ENCODE measurements around the gene CNKSR3.

The CNKSR3 gene

DNA sequence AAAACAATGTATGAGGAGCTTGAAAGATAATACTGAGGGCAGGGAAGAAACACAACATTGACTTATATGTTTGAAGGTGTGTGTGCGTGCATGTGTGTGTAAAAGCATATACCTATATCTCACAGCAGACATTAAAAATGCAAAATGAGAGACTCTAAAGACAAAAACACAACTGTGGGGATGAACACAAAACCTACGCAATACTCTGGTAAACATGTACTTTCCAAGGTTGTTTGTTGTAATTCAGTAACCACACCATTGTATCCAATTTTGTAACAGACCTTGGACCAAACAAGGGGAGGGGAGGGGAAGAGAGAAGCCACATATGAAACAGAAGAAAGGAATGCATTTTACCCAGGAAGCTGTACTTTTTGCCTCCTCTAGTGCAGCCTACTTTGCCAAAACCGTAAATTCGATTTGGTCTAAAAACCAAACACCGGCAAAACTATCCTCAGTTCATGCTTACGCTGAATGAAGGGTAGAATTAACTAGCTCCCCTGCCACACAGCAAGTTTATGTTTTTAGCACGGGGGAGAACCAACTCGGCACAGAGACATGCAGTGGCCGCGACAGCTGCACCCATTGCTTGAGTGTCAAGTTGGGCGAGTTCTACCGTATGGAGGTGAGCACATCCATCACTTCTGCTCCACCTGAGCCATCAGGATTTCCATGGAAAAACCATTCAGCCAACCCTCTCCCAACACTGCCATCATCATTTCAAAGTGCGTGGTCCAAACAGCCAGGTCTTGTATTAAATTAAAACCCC lies 50.0 kb downstream of the CNKSR3 start:
- Histone ChIP-seq H3K27me3 (ENCODE audit: insufficient read depth, low read depth, severe bottlenecking) (no peaks in the 10 kb centered on the region), H3K36me3 (no peaks in the 10 kb centered on the region), H3K27ac (no peak overlapping the region), H3K9me3 (ENCODE audit: severe bottlenecking) (no peaks in the 10 kb centered on the region), H3K4me3 (ENCODE audit: low read depth, low read length) (no peak overlapping the region)
- TF ChIP-seq, protein P1, sequence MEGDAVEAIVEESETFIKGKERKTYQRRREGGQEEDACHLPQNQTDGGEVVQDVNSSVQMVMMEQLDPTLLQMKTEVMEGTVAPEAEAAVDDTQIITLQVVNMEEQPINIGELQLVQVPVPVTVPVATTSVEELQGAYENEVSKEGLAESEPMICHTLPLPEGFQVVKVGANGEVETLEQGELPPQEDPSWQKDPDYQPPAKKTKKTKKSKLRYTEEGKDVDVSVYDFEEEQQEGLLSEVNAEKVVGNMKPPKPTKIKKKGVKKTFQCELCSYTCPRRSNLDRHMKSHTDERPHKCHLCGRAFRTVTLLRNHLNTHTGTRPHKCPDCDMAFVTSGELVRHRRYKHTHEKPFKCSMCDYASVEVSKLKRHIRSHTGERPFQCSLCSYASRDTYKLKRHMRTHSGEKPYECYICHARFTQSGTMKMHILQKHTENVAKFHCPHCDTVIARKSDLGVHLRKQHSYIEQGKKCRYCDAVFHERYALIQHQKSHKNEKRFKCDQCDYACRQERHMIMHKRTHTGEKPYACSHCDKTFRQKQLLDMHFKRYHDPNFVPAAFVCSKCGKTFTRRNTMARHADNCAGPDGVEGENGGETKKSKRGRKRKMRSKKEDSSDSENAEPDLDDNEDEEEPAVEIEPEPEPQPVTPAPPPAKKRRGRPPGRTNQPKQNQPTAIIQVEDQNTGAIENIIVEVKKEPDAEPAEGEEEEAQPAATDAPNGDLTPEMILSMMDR (IDR thresholded peaks at IDR 0.05; ENCODE audit: low read depth, low read length), result no peak
- no peak for DNase-seq

DNA sequence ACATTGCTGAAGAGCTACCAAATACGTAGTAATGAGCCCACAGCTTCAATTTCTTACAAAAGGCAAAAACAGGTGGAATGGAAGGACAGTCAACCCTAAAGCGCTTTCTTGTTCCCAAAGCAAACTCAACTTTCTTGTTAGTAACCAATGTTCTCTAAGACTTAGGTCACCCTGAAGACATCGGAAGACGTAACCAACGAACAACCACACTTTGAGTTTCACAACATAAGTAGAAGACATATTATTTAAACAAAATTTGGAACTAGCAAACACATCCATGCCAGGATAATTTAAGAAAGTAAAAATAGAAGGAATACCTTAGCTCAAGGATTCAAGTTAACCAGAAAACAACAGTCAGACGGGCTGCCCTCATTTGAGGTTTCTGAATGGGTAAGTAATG lies 51.0 kb downstream of the CNKSR3 start:
- TF ChIP-seq, protein P1 (IDR thresholded peaks at IDR 0.05; ENCODE audit: low read depth, low read length), result no peak

DNA sequence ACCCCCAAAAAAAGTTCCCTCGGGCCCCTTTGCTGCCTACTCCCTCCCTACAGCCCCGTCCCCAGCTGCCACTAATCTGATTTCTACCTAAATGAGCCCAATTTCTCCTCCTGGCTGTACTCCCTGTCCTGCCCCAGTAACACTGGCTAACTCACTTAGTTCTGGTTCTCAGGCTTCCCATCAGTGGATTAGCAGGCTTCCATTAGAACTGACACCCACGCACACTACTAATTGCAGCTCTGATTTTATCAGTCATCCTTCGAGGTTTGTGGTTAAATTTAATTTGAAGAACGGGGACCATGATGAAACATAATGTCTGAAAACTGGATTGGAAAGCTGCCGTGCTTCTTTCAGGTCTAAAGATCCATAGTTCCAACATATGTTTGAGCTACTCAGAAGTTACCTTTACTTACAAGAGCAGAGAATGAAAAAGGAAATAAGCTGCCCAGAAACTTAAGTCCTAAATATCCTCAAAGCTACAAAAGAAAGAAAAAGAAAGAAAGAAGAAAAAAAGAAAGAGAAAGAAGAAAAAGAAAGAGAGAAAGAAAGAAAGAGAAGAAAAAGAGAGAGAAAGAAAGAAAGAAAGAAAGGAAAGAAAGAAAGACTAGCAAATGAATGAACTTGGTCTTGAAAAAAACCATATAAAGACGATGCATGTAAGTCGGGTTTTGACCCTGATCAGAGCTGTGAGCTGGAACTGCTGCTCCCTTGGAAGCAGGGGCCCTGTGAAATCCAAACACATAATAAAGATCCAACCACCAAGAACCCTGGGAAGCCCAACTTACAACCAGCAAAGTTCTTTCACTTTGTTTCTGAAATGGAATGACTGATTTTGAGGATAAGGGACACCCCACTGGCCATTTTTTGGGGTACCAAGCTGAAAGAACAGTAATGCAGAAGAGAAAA lies 51.7 kb downstream of the CNKSR3 start:
- no peaks in the 10 kb centered on the region for H3K36me3 ChIP-seq
- H3K9me3 ChIP-seq (ENCODE audit: severe bottlenecking), result no peaks in the 10 kb centered on the region
- H3K4me3 ChIP-seq (ENCODE audit: low read depth, low read length), result no peak overlapping the region
- H3K27me3 ChIP-seq (ENCODE audit: insufficient read depth, low read depth, severe bottlenecking), result no peaks in the 10 kb centered on the region
- DNase-seq, result no peak
- H3K27ac ChIP-seq, result no peak overlapping the region
- TF ChIP-seq, protein P1 (IDR thresholded peaks at IDR 0.05; ENCODE audit: low read depth, low read length), result no peak

More for the DNA sequence above, 51.0 kb downstream of the CNKSR3 start:
- no peaks in the 10 kb centered on the region for H3K9me3 ChIP-seq (ENCODE audit: severe bottlenecking)
- H3K4me3 ChIP-seq (ENCODE audit: low read depth, low read length), result no peak overlapping the region
- no peaks in the 10 kb centered on the region for H3K27me3 ChIP-seq (ENCODE audit: insufficient read depth, low read depth, severe bottlenecking)
- DNase-seq, result no peak
- no peak overlapping the region for H3K27ac ChIP-seq
- H3K36me3 ChIP-seq, result no peaks in the 10 kb centered on the region

DNA sequence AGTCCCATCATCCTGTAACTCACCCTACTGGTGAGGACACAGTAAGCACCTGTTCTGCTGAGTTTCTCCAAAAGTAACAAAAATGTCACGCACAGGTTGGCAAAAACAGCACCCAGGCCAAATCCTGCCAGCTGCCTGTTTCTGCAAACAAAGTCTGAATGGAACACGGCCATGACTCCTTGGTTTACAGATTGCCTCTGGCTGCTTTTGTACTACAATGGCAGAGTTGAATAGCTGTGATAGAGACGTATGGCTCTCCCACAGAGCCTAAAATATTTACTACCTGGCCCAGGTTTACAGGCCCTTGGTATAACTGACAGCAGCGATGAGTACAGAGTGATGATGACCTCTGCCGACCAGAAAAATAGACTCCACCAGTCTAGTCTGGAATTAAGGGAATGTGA lies 52.6 kb downstream of the CNKSR3 start:
- Histone ChIP-seq H3K9me3 (ENCODE audit: severe bottlenecking) (no peaks in the 10 kb centered on the region), H3K27ac (no peak overlapping the region), H3K27me3 (ENCODE audit: insufficient read depth, low read depth, severe bottlenecking) (no peaks in the 10 kb centered on the region), H3K4me3 (ENCODE audit: low read depth, low read length) (no peak overlapping the region), H3K36me3 (no peaks in the 10 kb centered on the region)
- no peak for DNase-seq
- TF ChIP-seq, protein P1 (IDR thresholded peaks at IDR 0.05; ENCODE audit: low read depth, low read length), result no peak

DNA sequence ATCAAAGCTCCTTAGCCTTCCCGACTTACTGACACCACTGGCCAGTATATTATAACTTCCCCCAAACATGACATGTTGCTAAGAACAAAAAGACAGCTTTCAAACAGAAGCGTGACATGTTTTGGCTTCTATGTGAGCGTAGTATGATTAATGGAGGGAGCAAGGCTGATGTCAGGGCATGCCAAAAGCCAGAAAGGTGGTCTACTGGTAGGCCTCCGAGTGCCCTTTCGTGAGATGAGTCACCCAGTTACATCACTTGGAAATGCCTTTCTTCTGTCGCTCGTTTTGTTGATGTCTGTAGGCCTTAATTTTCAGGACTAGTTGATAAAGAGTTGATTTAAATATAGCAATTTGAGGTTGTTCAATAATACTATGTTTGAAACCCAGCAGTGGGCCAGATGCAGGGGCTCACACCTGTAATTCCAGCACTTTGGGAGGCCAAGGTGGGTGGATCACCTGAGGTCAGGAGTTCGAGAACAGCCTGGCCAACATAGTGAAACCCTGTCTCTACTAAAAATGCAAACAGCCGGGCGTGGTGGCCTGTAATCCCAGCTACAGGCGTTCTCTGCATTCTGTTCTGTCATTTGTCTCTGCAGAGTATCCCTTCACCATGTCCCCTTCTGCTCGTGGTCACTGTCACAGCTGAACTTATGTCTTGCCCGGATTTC lies 53.3 kb downstream of the CNKSR3 start:
- Histone ChIP-seq H3K36me3 (no peaks in the 10 kb centered on the region), H3K4me3 (ENCODE audit: low read depth, low read length) (no peak overlapping the region), H3K9me3 (ENCODE audit: severe bottlenecking) (no peaks in the 10 kb centered on the region), H3K27ac (no peak overlapping the region), H3K27me3 (ENCODE audit: insufficient read depth, low read depth, severe bottlenecking) (no peaks in the 10 kb centered on the region)
- no peak for DNase-seq
- TF ChIP-seq, protein P1 (IDR thresholded peaks at IDR 0.05; ENCODE audit: low read depth, low read length), result no peak

Data from WERI-Rb-1 (cell line).